Loucy (cell line): ENCODE results near the gene RASGEF1B.
A peak's percentile ranks its signal among the peaks of the same experiment; 100 is the strongest.

Source experiments
- H2AFZ ChIP-seq: fragments of 200-600 bp; sonication (generic); 2 replicates; pipeline ENCODE4 v1.6.0; 2016; ENCODE audit warnings: antibody characterized with exemption, mild to moderate bottlenecking, low read length, moderate library complexity
- H3F3A ChIP-seq: fragments of 200-600 bp; 2 replicates; pipeline ENCODE4 v1.6.0; 2016; ENCODE audit warnings: antibody characterized with exemption, low read depth, mild to moderate bottlenecking
- H3K27me3 ChIP-seq: fragments of 200-600 bp; sonication (generic); 2 replicates; pipeline ENCODE4 v1.6.1; 2014; ENCODE audit warnings: low read length, mild to moderate bottlenecking; ENCODE audit not compliant: insufficient read depth, poor library complexity, severe bottlenecking
- H3K36me3 ChIP-seq: fragments of 200-600 bp; sonication (generic); 2 replicates; pipeline ENCODE4 v1.6.1; 2016; ENCODE audit warnings: low read length; ENCODE audit not compliant: insufficient read depth
- H3K4me1 ChIP-seq: fragments of 200-600 bp; sonication (generic); 2 replicates; pipeline ENCODE4 v1.5.1; 2014; ENCODE audit warnings: low read length, mild to moderate bottlenecking; ENCODE audit not compliant: insufficient read depth, poor library complexity, severe bottlenecking
- H3K4me2 ChIP-seq: fragments of 200-600 bp; sonication (generic); 2 replicates; pipeline ENCODE4 v1.6.0; 2014; ENCODE audit warnings: antibody characterized with exemption, low read length, low read depth, mild to moderate bottlenecking; ENCODE audit not compliant: poor library complexity, severe bottlenecking
- H3K4me3 ChIP-seq: fragments of 200-600 bp; sonication (generic); 2 replicates; pipeline ENCODE4 v1.5.1; 2014; ENCODE audit warnings: low read length, mild to moderate bottlenecking, mixed read lengths; ENCODE audit not compliant: poor library complexity, severe bottlenecking
- H3K79me2 ChIP-seq: fragments of 200-600 bp; sonication (generic); 2 replicates; pipeline ENCODE4 v1.6.1; 2014; ENCODE audit warnings: low read length; ENCODE audit not compliant: insufficient read depth
- H3K9ac ChIP-seq: fragments of 200-600 bp; sonication (generic); 2 replicates; pipeline ENCODE4 v1.6.0; 2014; ENCODE audit warnings: mild to moderate bottlenecking, low read depth, low read length, moderate library complexity; ENCODE audit not compliant: poor library complexity, severe bottlenecking
- H3K9me2 ChIP-seq: fragments of 200-600 bp; sonication (generic); replicated peaks from 2 replicates; pipeline ENCODE4 v1.6.1; 2016; ENCODE audit warnings: low read depth, low read length, mixed read lengths
- H3K9me3 ChIP-seq: fragments of 200-600 bp; sonication (generic); 2 replicates; pipeline ENCODE4 v1.6.1; 2014; ENCODE audit warnings: mild to moderate bottlenecking, antibody characterized with exemption, low read length, low read depth; ENCODE audit not compliant: insufficient read depth
- H4K20me1 ChIP-seq: fragments of 200-600 bp; sonication (generic); 2 replicates; pipeline ENCODE4 v1.6.0; 2014; ENCODE audit warnings: antibody characterized with exemption, low read length, mild to moderate bottlenecking; ENCODE audit not compliant: insufficient read depth, poor library complexity, severe bottlenecking
- CTCF ChIP-seq: fragments of 200-600 bp; sonication (generic); conservative IDR thresholded peaks from 2 replicates; pipeline ENCODE4 v1.5.1; 2014; ENCODE audit warnings: mild to moderate bottlenecking, antibody characterized with exemption, low read length
- EZH2phosphoT487 ChIP-seq: fragments of 200-600 bp; IDR thresholded peaks from 2 replicates; pipeline ENCODE4 v1.6.1; 2018; ENCODE audit warnings: antibody characterized with exemption, mild to moderate bottlenecking, moderate library complexity, borderline replicate concordance

The RASGEF1B gene

DNA sequence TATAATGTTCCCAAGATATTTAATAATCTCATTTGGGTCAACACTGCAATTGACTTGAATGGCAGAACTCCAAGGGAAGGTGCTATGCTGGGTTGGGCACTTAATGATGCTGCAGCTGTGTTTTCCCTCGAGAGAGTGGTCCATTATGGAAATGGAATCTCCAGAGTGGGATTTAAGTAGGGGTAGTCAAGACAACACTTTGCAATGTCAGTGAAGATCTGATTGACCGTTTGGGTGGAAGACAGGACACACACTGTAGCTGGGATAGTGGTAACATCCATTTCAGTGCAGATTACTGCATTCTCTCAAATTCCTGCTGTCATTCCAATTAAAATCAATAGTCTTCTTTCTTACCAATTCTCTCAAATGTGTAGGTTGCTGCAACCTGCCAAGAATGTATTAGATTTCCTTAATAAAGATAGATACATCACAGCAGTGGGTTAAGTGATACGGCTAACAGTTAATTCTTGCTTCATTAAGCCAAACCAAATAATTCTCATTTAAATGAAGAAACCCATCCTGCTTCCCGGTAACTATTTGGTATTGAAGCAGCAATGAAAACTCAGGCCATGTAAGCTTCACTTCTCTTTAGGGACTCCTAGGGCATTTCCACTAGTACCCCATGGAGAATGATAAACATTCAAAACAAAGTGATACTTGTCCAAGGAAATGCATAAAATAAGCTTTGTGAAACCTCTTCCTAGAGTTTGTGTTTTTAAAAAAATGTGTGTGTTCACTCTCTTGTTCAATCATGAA lies 40.5 kb upstream of the RASGEF1B start:
- H2AFZ ChIP-seq, result no peak overlapping the region
- no peaks in the 10 kb centered on the region for H3F3A ChIP-seq
- H3K4me2 ChIP-seq, result peak overlapping the region; percentile 57
- no peaks in the 10 kb centered on the region for H3K36me3 ChIP-seq
- TF ChIP-seq CTCF, result no peak
- no peak for TF ChIP-seq EZH2phosphoT487
- peaks cover 66% of the 10 kb centered on the region for H3K4me1 ChIP-seq
- H3K4me3 ChIP-seq, result peak overlapping the region; percentile 32
- no peaks in the 10 kb centered on the region for H4K20me1 ChIP-seq
- peak overlapping the region; percentile 5 for H3K9ac ChIP-seq
- no peaks in the 10 kb centered on the region for H3K9me2 ChIP-seq
- no peaks in the 10 kb centered on the region for H3K27me3 ChIP-seq
- no peaks in the 10 kb centered on the region for H3K9me3 ChIP-seq
- no peaks in the 10 kb centered on the region for H3K79me2 ChIP-seq

DNA sequence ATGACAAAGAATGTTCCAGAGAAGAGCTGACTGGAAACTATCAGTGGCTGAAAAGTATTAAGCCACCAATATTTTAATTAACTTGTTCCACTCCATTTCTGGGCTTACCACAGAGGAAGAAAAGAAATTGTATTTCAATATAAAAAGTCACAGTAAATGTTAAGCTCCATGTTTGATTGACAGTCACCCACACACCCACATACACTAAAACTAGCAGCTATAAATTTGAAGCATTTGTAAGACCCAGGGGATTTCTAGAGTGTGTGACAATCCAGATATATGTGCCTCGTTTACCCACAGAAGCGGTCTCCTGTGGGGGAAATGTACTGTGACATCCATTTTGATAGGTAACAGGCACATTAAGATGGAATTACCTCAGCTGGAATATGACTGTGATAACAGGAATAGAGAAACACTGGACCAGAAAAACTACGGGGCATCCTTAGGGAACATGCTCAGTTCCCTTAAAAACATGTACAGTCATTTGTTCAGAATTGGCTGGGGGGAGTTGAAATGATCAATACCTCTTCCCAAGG lies 39.0 kb upstream of the RASGEF1B start:
- H2AFZ ChIP-seq, result no peak overlapping the region
- no peaks in the 10 kb centered on the region for H3K79me2 ChIP-seq
- no peaks in the 10 kb centered on the region for H3K9me2 ChIP-seq
- H3K9me3 ChIP-seq, result no peaks in the 10 kb centered on the region
- no peaks in the 10 kb centered on the region for H3K27me3 ChIP-seq
- H3K4me3 ChIP-seq, result no peak overlapping the region
- H3K4me1 ChIP-seq, result peaks cover 81% of the 10 kb centered on the region
- TF ChIP-seq EZH2phosphoT487 (no peak), CTCF (no peak)
- no peaks in the 10 kb centered on the region for H4K20me1 ChIP-seq
- no peaks in the 10 kb centered on the region for H3K36me3 ChIP-seq
- H3K4me2 ChIP-seq, result peak overlapping the region; percentile 64
- peak overlapping the region; percentile 37 for H3K9ac ChIP-seq
- peaks cover 6% of the 10 kb centered on the region; the same call in 1 of the 2 replicates for H3F3A ChIP-seq

DNA sequence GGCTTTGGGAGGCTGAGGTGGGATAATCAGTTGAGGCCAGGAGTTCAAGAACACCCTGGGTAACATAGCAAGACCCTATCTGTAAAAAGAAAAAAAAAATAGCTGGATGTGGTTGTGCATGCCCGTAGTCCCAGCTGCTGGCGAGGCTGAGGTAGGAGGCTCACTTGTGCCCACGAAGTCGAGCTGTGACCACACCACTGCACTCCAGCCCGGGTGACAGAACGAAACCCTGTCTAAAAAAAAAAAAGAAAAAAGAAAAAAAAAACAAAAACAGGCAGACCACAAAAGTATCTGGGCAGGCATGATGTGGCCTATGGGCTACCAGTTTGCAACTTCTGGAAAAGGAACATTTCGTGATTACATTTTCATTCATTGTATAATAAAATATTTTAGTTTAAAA lies 38.1 kb upstream of the RASGEF1B start:
- Histone ChIP-seq H4K20me1 (no peaks in the 10 kb centered on the region), H3K27me3 (no peaks in the 10 kb centered on the region), H2AFZ (peak overlapping the region; percentile 8; the same call in 1 of the 2 replicates), H3K9ac (peak overlapping the region; percentile 39), H3K79me2 (no peaks in the 10 kb centered on the region), H3K9me3 (no peaks in the 10 kb centered on the region), H3K36me3 (no peaks in the 10 kb centered on the region), H3K4me3 (peak overlapping the region; percentile 26), H3K4me2 (peak overlapping the region; percentile 64), H3K4me1 (peaks cover 88% of the 10 kb centered on the region), H3K9me2 (no peaks in the 10 kb centered on the region), H3F3A (peaks cover 13% of the 10 kb centered on the region)
- TF ChIP-seq CTCF (no peak), EZH2phosphoT487 (no peak)
